T47D (cell line): Measurements from ENCODE around the gene KLHL5.

Experiments used
- DNase-seq, 2 experiments: peaks; one replicate each; pipeline versions ENCODE4 v3.0.0 to v3.0.0-alpha.2; 2011 to 2012; ENCODE audit warnings: low read depth in 1 of 2, low spot score in 1 of 2
- JUND ChIP-seq: IDR thresholded peaks from 2 replicates; pipeline ENCODE4 v1.6.1; 2012; ENCODE audit warnings: low read depth
- in situ Hi-C: cut with HindIII; loops from 2 replicates; pipeline ENCODE4 v1.10.0; 2016; ENCODE audit warnings: low sequenced_read_pairs, low pct_unique_long_range_greater_than_20kb

Gene KLHL5

DNA sequence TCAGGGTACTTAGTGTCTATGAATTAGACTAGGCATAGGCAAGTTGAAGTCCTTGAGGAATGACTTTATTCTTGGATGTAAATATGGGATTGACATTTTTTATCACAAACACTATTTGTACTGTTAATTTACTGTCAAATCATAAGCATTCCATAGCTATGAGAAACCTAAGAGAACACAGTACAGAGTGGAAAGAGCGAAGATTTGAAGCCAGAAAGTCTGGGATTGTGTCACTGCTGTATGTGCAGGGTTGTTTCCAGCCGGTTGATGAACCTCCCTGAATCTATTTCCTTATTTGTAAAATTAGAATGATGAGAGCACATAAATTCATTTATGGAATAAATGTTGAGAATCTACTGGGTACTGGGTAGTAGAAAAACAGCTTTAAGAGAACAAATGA lies 14.4 kb upstream of the KLHL5 start:
- no peak for DNase-seq
- no peak for TF ChIP-seq JUND
- in situ Hi-C loops = no loop called here

DNA sequence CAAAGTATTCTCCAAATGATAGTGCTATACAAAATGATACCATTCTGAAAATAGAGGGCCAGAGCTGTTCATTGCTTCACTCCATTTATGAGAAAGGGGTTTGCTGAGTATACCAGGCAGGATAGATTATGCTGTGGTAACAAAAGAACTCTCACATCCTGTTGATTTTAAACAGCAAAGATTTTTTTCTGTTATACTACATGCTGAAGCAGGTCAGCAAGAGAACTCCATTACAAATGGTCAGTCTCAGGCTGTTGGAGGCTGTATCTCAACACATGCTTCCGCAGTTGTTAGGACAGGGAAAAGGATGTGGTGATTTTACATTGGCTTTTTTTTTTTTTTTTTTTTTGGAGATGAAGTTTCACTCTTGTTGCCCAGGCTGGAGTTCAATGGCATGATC lies 13.7 kb upstream of the KLHL5 start:
- in situ Hi-C loops = no loop called here
- TF ChIP-seq JUND = no peak
- DNase-seq = no peak

DNA sequence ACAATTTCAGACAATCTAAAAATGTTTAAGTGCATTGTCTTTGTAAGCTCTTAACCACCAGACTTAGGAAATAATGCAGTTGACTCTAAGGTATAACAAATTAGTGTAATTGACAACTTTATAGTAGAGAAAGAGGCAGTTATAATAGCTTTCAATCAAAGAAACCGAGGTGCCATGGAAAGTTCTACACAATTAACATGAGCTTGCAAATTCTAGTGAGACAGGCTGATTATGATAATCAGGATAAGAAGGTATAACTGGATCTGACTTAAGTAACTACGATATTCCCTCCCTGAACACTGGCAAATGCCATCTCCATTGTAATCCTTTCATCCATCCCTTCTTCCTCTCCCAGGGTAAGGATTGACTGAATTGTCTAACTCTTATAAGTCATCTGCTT lies 11.4 kb upstream of the KLHL5 start:
- in situ Hi-C loops = no loop called here
- DNase-seq = no peak
- no peak for TF ChIP-seq JUND

DNA sequence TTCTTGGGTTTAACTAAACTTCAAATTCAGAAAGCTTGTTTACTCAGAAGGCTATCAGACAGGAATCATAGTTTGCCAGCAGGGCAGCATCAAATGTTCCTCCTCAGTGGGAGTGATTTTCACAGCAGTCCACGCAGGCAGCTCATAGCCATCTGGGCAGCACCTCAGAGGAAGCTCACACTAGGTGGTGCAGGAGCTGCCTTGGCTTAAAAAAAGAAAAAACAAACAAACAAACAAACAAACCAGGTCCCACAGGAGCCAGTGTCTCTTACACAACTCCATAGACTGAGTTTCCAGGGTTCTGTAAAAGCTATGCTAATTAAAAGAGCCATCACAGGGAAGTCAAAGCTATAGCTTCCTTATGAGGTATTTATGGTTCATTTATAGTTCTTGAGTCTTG lies 10.5 kb upstream of the KLHL5 start:
- DNase-seq = peak in 1 of 2 experiments; percentile 15
- no peak for TF ChIP-seq JUND
- in situ Hi-C loops = no loop called here

DNA sequence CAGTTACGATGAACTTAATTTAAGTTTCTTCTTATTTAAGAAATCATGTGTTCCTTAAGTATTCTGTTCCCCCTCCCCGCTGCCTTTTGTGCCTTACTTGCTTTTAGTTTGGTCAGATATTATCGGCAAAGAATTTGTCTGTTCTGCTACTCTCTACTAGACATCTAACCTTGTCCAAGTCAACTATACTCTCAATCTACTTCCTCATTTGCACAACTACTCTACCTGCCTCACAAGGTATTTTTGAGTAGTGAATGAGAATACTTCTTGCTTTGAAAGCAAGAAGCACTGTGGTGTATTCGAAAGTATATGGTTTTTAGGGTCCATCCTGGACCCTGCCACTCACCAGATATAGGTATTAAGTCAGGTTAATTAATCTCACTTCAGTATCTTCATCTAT lies 8.0 kb upstream of the KLHL5 start:
- DNase-seq = no peak
- in situ Hi-C loops = no loop called here
- TF ChIP-seq JUND = no peak

DNA sequence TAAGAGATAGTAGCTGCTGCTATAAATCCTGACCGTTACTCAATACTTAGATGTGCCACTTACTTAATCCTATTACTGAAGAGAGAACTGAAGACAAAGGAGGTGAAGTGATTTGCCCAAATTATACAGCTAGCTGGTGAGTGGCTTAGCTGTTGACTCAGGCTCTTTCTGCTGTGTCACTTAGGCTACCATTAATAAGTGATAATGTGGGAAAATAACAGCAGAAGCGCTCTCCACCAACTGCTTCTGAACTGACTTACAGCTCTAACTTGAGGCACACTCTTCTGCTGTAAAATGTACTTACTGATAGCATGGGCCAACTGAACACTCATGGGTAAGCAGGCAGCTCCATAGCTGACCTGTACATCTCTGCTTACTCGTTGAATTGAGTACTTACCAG lies 7.5 kb upstream of the KLHL5 start:
- in situ Hi-C loops = no loop called here
- DNase-seq = no peak
- no peak for TF ChIP-seq JUND

DNA sequence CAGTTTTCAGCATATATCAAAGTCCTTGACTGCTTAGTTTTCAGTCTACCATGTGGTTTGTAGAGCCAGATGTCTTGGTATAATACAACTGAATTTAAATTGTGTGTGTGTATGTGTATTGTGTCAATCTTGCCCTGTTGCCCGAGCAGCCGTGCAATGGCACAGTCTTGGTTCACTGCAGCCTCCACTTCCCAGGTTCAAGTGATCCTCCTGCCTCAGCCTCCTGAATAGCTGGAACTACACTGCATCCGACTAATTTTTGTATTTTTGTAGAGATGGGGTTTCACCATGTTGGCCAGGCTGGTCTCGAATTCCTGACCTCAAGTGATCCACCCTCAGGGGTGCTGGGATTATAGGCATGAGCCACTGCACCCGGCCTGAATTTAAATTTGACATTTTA lies 6.0 kb upstream of the KLHL5 start:
- in situ Hi-C loops = no loop called here
- DNase-seq = no peak
- TF ChIP-seq JUND = no peak

DNA sequence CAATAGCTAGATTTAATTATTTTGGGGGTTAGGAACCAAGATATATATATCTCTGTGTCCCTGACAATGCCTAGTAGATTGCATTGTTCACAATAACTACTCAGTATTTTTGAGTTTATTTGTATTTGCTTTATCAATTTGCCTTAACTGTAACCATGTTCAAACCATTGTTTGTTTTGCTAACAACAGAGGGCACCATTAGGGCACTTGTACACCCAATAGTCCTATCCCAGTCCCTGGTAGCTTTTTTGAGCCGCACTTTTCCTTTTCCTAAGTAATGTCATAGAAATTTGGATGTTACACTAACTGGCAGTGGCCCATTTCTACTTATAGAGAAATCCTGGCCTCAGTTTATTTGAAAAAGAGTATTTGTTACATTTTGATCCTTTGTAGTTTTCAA lies 575 bp upstream of the KLHL5 start:
- DNase-seq = no peak
- in situ Hi-C loops = no loop called here

DNA sequence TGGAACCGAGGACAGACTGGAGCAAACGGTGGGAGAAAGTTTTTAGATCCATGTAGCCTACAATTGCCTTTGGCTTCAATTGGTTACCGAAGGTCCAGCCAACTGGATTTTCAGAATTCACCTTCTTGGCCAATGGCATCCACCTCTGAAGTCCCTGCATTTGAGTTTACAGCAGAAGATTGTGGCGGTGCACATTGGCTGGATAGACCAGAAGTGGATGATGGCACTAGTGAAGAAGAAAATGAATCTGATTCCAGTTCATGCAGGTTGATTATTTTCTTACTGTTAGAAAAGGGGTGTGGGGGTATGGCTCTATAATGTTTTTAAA lies 702 bp downstream of the KLHL5 start:
- no peak for TF ChIP-seq JUND
- in situ Hi-C loops = no loop called here
- no peak for DNase-seq

More for the DNA sequence above, 575 bp upstream of the KLHL5 start:
- no peak for TF ChIP-seq JUND

DNA sequence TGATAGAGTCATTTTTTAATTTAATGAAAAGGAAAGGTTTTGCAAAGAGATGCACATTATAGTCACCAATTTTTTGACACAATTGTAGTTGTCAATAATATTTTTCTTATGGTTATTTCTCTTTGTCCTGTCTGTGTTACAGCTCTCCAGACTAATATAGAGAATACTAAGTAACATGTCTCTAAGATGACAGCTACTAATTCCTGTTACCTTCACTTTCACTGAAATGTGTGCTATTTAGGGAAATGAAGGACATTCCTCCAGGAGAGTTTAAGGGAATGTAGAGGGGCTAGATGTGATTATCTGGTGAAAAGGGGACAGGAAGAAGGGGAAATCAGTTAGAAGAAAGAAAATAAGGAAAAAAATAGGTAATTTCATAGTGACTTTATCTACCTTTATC lies 1.4 kb downstream of the KLHL5 start:
- no peak for TF ChIP-seq JUND
- no peak for DNase-seq
- in situ Hi-C loops = no loop called here

DNA sequence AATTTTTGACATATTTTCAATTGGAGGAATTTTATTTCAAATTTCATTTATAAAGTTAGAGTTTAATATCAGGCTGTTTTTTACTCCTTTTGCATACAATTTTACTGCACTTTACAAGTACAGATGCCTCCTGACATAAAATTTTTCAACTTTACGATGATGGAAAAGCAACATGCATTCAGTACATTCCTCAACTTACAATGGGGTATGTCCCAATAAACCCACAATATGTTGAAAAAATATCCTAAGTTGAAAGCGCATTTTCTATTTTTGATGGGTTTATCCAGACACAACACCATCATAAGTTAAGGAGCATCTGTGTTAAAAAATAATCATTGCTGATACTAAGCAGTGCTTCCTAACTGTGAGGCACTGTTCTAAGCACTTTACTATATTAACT lies 4.3 kb downstream of the KLHL5 start:
- TF ChIP-seq JUND = no peak
- no peak for DNase-seq
- in situ Hi-C loops = no loop called here

DNA sequence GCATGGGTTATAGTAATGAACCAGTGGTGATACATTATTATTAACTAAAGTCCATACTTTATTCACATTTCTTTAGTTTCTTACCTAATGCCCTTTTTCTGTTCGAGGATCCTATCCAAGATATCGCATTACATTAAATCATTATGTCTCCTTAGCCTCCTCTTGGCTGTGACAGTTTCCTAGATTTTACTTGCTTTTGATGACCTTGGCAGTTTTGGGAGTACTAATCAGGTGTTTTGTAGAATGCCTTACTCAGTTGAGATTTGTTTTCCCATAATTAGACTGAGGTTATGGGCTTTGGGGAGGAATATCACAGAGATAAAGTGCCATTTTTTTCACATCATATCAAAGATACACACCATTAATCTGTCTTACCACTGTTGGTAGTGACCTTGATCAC lies 5.0 kb downstream of the KLHL5 start:
- no peak for DNase-seq
- in situ Hi-C loops = no loop called here
- no peak for TF ChIP-seq JUND

DNA sequence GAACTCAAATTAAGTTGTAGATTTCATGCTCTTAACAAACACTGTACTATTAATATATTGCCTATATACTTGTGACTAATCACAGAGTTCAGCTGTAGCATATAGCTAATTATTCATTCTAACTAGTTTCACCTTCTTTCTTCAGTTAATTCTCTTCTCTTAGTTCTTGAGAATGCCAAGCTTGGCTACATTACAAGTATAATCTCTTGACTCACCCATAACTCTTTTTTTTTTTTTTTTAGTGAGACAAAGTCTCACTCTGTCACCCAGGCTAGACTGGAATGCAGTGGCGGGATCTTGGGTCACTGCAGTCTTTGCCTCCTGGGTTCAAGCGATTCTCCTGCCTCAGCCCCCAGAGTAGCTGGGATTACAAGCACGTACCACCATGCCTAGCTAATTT lies 5.4 kb downstream of the KLHL5 start:
- no peak for TF ChIP-seq JUND
- DNase-seq = no peak
- in situ Hi-C loops = no loop called here

DNA sequence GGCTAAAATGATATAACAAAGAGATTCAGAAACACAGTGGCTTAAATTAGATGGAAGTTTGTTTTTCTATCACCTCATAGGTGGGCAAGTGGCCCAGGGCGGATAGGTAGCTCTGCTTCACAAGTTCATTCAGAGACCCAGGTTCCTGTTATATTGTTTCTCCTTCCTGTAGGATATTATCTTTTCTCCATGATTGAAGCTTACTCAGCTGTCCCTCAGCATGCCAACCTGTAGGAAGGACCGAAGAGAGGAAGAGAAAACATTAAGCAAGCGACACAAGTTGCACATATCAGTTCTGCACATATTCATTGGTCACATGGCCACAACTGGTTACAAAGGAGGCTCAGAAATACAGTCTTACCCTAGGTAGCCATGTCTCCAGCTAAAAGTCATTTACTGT lies 6.9 kb downstream of the KLHL5 start:
- no peak for DNase-seq
- TF ChIP-seq JUND = no peak
- in situ Hi-C loops = no loop called here

DNA sequence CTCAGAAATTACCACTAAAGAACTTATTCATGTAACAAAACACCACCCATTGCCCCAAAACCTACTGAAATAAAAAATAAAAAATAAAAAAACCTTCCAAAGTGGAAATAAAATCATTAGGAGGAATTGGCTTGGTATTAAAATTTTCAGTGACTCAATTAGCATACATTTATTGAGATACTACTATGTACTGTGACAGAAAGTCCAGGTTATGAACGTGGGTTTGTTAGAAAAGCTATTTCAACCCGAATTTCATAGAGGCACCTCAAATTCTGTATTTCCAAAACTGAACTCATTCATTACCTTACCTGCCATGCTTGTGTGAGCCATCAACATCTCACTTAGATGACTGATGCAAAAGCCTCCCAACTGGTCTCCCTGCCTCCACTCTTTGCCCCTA lies 16.8 kb downstream of the KLHL5 start:
- no peak for DNase-seq
- TF ChIP-seq JUND = no peak
- in situ Hi-C loops = no loop called here
